HG02981 (cell line): ENCODE data around the gene ATG10.

Experiments
- ATAC-seq: cut with Tn5 transposase; IDR thresholded peaks from one replicate; pipeline ENCODE4 v1.9.1; 2021; ENCODE audit warnings: mild to moderate bottlenecking, moderate library complexity; ENCODE audit not compliant: unreplicated experiment

Gene ATG10

GRCh38 chr5:82160948-82161347, 189.1 kb downstream of the ATG10 start:
- ATAC-seq = no peak

- no peak for ATAC-seq
These were observed 190.8 kb downstream of the ATG10 start for GRCh38 chr5:82162573-82162972.

GRCh38 chr5:82163452-82164175, 191.8 kb downstream of the ATG10 start:
- ATAC-seq = no peak

GRCh38 chr5:82164176-82164976, 192.6 kb downstream of the ATG10 start:
- ATAC-seq = no peak

- no peak for ATAC-seq
These were observed 193.3 kb downstream of the ATG10 start for GRCh38 chr5:82164977-82165713.

GRCh38 chr5:82165740-82166530, 194.1 kb downstream of the ATG10 start:
- peak; percentile 86 for ATAC-seq

GRCh38 chr5:82167372-82167935, 195.6 kb downstream of the ATG10 start:
- no peak for ATAC-seq

GRCh38 chr5:82168294-82168693, 196.5 kb downstream of the ATG10 start:
- no peak for ATAC-seq

- no peak for ATAC-seq
These were observed 198.1 kb downstream of the ATG10 start for GRCh38 chr5:82169892-82170291.

GRCh38 chr5:82174128-82174918, 202.5 kb downstream of the ATG10 start:
- peak; percentile 99 for ATAC-seq

GRCh38 chr5:82174919-82175219, 203.0 kb downstream of the ATG10 start:
- no peak for ATAC-seq

- no peak for ATAC-seq
These were observed 204.4 kb downstream of the ATG10 start for GRCh38 chr5:82176115-82176814.

GRCh38 chr5:82178378-82178777, 206.6 kb downstream of the ATG10 start:
- no peak for ATAC-seq

- ATAC-seq = no peak
These were observed 210.8 kb downstream of the ATG10 start for GRCh38 chr5:82182662-82183061.

- ATAC-seq = no peak
These were observed 212.0 kb downstream of the ATG10 start for GRCh38 chr5:82183828-82184227.

GRCh38 chr5:82185851-82186250, 214.0 kb downstream of the ATG10 start:
- no peak for ATAC-seq

- no peak for ATAC-seq
These were observed 225.7 kb downstream of the ATG10 start for GRCh38 chr5:82197550-82197949.

GRCh38 chr5:82204567-82204966, 232.7 kb downstream of the ATG10 start:
- ATAC-seq = no peak

- ATAC-seq = no peak
These were observed 233.2 kb downstream of the ATG10 start for GRCh38 chr5:82205005-82205404.
